Endothelial cell (in vitro differentiated cells): Measurements from ENCODE around the gene NPLOC4. TPM values are rescaled to one million over a fixed set of nuclear protein-coding genes. Genes with fewer than 3 reads are reported as not detected.

Source experiments
- DNase-seq: peaks from one replicate; pipeline ENCODE4 v3.0.0; 2021; ENCODE audit warnings: low spot score
- H3K27ac Mint-ChIP-seq: one replicate; pipeline ENCODE4 v1.8.0; 2021; ENCODE audit warnings: mixed read lengths, inconsistent platforms; ENCODE audit not compliant: unreplicated experiment
- H3K27me3 Mint-ChIP-seq: one replicate; pipeline ENCODE4 v1.8.0; 2021; ENCODE audit warnings: mild to moderate bottlenecking, moderate library complexity, mixed read lengths, inconsistent platforms; ENCODE audit not compliant: unreplicated experiment
- H3K36me3 Mint-ChIP-seq: one replicate; pipeline ENCODE4 v1.8.0; 2021; ENCODE audit warnings: mild to moderate bottlenecking, low read depth, mixed read lengths, inconsistent platforms; ENCODE audit not compliant: unreplicated experiment
- H3K4me1 Mint-ChIP-seq: one replicate; pipeline ENCODE4 v1.8.0; 2021; ENCODE audit warnings: mild to moderate bottlenecking, mixed read lengths, inconsistent platforms; ENCODE audit not compliant: unreplicated experiment
- H3K4me3 Mint-ChIP-seq: one replicate; pipeline ENCODE4 v1.8.0; 2021; ENCODE audit warnings: mild to moderate bottlenecking, mixed read lengths, inconsistent platforms; ENCODE audit not compliant: unreplicated experiment
- H3K9me3 Mint-ChIP-seq: one replicate; pipeline ENCODE4 v1.8.0; 2021; ENCODE audit warnings: mixed read lengths, inconsistent platforms; ENCODE audit not compliant: unreplicated experiment
- total RNA-seq: library from RNA; stranded (reverse); fragmentation: NEBNext Ultra II Directional; extraction: Animal tissue kit (Norgen Biotek cat#: 25700); gene quantifications from one replicate; pipeline ENCODE4 v1.2.1, GENCODE V29; 2021; ENCODE audit not compliant: unreplicated experiment
- TF ChIP-seq, protein P1 (sequence below): fragments of 200-600 bp; sonication (generic); IDR thresholded peaks from one replicate; pipeline ENCODE4 v1.5.0; 2021; ENCODE audit warnings: antibody characterized with exemption; ENCODE audit not compliant: unreplicated experiment

NPLOC4 gene
- total RNA-seq, 1 donor from 2014 or later = 133 TPM

DNA sequence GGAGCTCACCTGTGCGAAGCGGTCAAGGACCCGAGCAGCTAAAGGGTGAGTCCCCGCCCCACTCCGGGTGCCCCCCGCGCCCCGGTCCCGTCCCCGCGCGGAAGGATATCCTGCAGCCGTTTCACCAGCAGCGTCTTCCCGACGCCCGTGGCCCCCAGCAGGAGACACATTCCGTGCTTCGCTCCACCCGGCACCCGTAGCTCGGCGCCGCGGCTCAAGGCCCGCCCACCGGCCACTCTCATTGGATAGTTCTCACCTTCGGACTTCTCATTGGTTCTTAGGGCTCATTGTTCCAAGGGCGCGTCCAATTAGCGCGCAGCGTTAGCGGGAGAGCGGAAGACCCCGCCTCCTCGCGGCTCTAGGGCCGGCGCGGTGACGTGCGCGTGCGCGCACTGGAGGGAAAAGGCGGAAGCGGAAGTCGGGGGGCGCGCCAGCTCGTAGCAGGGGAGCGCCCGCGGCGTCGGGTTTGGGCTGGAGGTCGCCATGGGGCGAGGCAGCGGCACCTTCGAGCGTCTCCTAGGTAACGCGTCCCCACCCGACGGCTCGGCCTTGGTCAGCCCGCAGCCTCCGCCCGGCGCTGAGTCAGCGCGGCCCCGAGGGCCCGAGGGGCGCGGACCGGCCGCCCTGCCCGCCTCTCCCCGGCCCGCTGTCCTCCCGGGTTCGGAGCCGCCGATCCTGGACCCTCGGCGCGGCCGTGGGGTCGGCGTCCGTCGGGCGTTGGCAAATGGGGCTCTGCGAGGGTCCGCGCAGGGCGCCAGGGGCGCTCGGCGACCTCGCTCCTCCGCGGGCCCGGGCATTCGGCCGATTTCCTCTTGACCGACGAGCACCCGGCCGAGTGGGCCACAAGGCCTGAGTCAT, 46.9 kb upstream of the NPLOC4 start, which contains the start of the genes ARL16 and HGS:
TSS of gene ARL16 (minus strand) at position 214 of the 858 bp plus-strand sequence. CDS start at position 170, 44 bp downstream.
TSS of gene HGS (plus strand) at position 428 of the 858 bp plus-strand sequence. CDS start at position 484, 56 bp downstream.
- DNase-seq = peak; percentile 98
- peak within 1 kb of the TSS; percentile 94 for H3K27ac Mint-ChIP-seq

DNA sequence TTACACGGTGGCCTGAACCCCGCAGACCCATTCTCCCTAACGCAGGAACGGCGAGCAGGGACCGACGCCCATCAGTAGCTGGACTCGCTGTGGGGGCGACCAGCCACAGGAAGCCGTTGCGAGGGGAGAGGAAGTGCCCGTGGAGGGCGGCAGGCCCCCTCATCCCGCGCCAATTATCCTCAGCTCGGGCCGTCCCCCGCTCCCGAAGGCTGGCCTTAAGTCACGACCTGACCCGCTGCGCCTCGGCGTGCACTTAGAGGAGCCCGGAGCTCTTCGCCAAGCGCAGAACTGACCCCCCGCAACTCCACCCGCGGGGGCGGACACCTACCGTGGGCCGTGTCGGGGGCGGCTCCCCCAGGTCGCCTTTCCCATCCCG, 46.3 kb upstream of the NPLOC4 start:
- Mint-ChIP-seq H3K4me3 (peak overlapping the region; percentile 98), H3K27ac (peak overlapping the region; percentile 94), H3K9me3 (no peaks in the 10 kb centered on the region), H3K36me3 (peaks cover 19% of the 10 kb centered on the region), H3K27me3 (peaks cover 10% of the 10 kb centered on the region), H3K4me1 (peaks cover 21% of the 10 kb centered on the region)
- TF ChIP-seq, protein P1, sequence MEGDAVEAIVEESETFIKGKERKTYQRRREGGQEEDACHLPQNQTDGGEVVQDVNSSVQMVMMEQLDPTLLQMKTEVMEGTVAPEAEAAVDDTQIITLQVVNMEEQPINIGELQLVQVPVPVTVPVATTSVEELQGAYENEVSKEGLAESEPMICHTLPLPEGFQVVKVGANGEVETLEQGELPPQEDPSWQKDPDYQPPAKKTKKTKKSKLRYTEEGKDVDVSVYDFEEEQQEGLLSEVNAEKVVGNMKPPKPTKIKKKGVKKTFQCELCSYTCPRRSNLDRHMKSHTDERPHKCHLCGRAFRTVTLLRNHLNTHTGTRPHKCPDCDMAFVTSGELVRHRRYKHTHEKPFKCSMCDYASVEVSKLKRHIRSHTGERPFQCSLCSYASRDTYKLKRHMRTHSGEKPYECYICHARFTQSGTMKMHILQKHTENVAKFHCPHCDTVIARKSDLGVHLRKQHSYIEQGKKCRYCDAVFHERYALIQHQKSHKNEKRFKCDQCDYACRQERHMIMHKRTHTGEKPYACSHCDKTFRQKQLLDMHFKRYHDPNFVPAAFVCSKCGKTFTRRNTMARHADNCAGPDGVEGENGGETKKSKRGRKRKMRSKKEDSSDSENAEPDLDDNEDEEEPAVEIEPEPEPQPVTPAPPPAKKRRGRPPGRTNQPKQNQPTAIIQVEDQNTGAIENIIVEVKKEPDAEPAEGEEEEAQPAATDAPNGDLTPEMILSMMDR = no peak
- DNase-seq = no peak

More for the DNA sequence above, 46.9 kb upstream of the NPLOC4 start, which contains the start of the genes ARL16 and HGS:
- H3K4me1 Mint-ChIP-seq = peaks cover 21% of the 10 kb centered on the region
- H3K9me3 Mint-ChIP-seq = no peaks in the 10 kb centered on the region
- peak within 1 kb of the TSS; percentile 98 for H3K4me3 Mint-ChIP-seq
- TF ChIP-seq, protein P1 = no peak
- H3K36me3 Mint-ChIP-seq = peaks cover 22% of the 10 kb centered on the region
- peaks cover 12% of the 10 kb centered on the region for H3K27me3 Mint-ChIP-seq

DNA sequence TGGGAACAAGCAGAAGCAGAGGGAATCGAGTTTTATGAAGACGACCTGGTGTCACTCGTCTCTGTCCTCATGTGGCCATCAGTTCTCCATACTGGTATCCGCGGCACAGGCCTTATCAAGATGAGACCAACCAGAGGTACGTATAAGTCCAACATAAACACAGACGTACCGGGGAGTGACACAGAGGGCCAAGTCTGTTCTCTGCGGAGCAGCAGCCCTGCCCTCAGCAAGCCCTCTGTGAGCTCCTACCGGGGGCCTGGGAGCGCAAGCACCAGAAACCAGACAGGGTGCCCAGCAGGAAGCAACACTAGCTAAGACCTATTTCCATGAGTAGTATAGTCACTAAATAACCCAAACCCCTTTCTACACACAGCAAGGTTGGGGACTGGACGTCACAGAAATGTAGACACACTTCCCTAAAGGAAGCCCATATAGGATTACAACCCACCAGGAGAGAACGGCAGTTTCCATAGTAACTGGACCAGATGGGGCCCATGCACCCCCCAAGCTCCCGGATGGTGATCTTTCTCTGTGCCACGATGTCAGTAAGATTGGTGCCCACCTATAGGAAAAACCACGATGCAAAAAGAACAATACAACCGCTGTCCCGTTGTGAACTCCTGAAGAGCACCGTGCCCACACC, 45.8 kb upstream of the NPLOC4 start:
- no peak for DNase-seq
- peaks cover 19% of the 10 kb centered on the region for H3K36me3 Mint-ChIP-seq
- H3K4me3 Mint-ChIP-seq = peak overlapping the region; percentile 98
- TF ChIP-seq, protein P1 = no peak
- H3K9me3 Mint-ChIP-seq = no peaks in the 10 kb centered on the region
- peaks cover 10% of the 10 kb centered on the region for H3K27me3 Mint-ChIP-seq
- H3K27ac Mint-ChIP-seq = peak overlapping the region; percentile 94
- peaks cover 21% of the 10 kb centered on the region for H3K4me1 Mint-ChIP-seq

DNA sequence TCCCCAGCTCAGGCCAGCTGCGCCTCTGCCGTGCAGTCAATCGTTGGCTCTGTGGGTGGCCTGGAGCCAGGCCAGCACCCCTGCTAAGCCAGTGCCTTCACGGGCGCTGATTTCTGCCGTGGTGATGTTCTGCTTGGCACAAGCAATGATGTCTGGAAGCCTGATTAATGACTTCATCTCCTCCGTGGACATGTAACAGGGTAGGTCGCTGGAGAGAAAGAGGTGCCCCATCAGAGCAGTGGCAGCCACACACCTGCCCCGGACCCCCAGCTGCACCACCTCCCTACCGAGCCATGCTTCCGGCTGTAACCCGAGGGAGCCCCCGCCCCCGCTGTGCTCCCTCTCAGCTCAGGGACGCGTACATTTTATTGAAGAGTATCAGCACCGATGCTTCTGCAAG, 44.8 kb upstream of the NPLOC4 start:
- no peaks in the 10 kb centered on the region for H3K9me3 Mint-ChIP-seq
- peak overlapping the region; percentile 30 for H3K27ac Mint-ChIP-seq
- H3K4me1 Mint-ChIP-seq = peaks cover 21% of the 10 kb centered on the region
- no peak for DNase-seq
- peaks cover 3% of the 10 kb centered on the region for H3K27me3 Mint-ChIP-seq
- TF ChIP-seq, protein P1 = no peak
- H3K4me3 Mint-ChIP-seq = peak overlapping the region; percentile 21
- peaks cover 11% of the 10 kb centered on the region for H3K36me3 Mint-ChIP-seq
